Glomerular visceral epithelial cell (primary cell): ENCODE measurements around the gene JAG2.
A peak's percentile ranks its signal among the peaks of the same experiment; 100 is the strongest.

Source experiments
- DNase-seq: peaks from one replicate; pipeline ENCODE4 v3.0.0-alpha.2; 2016; ENCODE audit errors: extremely low spot score

JAG2 gene

DNA sequence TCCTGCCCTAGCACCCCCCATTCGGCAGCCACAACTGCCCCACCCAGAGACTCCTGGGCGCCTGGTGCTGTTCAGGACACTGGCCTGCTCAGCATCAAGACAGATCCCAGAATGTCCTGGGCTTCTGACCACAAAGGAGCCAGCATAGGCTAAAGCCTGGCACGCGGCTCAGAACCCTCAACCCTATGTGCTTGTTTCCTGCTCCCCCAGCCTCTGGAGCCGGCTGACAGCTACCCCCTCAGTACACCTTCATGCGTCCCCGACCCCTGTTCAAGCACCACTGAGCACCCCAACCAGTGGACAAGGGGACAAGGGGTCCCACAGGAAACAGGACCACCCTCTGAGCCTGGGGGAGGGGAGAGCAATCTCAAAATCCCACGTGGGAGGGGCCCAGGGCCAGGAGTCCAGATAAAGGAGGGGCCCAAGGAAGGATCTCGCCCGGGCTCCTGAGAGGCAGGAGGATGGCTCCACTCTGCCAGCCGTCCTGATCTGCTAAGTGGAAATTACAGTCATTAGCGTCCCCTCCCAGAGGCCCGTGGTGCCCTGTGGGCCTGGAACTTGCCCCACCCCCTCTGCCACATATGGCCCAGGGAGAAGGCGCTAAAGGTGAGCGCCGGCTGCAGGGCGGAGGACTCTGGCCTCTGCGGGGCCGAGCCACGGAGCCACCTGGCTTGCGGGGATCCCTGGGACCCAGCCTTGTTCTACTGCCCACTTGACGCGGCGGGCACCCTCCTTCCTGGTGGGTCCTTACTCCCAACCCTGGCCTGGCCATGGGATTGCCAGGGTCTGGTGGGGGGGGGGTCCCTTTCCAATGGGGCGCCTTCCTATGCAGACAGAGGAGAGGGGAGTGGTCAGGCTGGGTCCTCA, 76.2 kb downstream of the JAG2 start:
- DNase-seq = peak; percentile 57

DNA sequence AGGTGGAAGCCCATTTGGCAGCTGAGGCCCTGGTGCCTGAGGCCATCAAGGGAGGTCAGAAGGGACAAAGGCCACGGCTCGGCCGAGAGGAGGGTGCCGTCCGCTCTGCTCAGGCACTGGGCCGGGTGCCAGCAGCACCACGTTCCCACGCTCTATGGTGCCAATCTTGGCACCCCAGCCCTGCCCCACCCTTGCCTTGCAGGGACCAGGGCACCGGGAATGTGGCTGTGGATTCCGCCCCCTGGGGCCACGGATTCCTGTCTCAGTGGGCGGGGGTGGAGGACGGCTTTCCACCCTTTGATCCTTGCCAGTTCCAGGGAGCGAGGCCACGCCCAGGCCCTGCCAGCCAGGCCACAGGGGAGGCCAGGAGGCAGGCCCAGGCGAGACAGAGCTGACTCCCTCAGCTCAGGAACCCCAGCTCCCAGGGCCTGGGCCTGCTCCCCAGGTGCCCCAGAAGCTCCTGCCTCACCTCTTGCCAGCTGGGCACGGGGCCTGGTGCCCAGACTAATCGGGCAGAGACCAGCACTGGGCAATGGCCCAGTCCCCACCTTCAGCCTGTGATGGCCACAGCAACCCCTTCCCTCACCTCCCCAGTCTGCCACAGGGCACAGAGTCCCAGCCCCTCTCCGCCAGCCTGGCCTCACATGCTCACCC, 76.9 kb downstream of the JAG2 start:
- peak; percentile 94 for DNase-seq

DNA sequence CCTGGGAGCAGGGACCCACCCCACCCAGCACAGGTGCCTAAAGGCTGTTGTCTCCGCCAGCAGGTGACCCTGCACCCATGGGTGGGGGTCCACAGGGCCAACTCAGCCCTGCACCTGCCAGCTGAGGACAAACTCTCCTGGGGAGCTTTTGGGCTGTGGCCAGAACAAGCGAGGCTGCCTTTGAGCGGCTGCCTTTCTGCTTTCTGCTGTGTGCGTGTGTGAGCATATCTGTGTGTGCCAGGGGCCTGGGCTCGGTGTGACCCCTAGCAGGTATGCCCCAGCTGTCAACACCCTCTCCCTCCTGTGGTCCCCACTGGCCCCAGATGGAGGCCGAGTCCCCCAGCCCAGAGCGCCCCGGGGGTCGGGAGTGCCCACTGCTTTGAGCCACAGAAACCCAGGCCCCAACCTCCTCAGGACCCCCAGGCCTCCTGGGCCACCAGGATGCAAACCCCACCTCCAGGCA, 77.5 kb downstream of the JAG2 start:
- no peak for DNase-seq
